SU-DHL-6 (cell line): ENCODE data around the gene NAT16.

ENCODE experiments used
- H2AFZ ChIP-seq: fragments of 200-600 bp; sonication (generic); 2 replicates; pipeline ENCODE4 v1.6.1; 2014; ENCODE audit warnings: low read depth, mild to moderate bottlenecking, moderate library complexity, mixed read lengths, antibody characterized with exemption, low read length; ENCODE audit not compliant: severe bottlenecking
- H3F3A ChIP-seq: fragments of 200-600 bp; shearing (Covaris generic); 2 replicates; pipeline ENCODE4 v1.6.0; 2016; ENCODE audit warnings: antibody characterized with exemption, mild to moderate bottlenecking; ENCODE audit not compliant: insufficient read depth
- H3K27ac ChIP-seq: fragments of 200-600 bp; sonication (generic); 2 replicates; pipeline ENCODE4 v1.5.1; 2016; ENCODE audit warnings: low read depth, mild to moderate bottlenecking, low read length, moderate library complexity, mixed read lengths
- H3K27me3 ChIP-seq: fragments of 200-600 bp; sonication (generic), shearing (Covaris generic); 2 replicates; pipeline ENCODE4 v1.6.0; 2014; ENCODE audit warnings: mild to moderate bottlenecking, low read length
- H3K36me3 ChIP-seq: fragments of 200-600 bp; sonication (generic); 2 replicates; pipeline ENCODE4 v1.6.1; 2014; ENCODE audit warnings: mild to moderate bottlenecking, low read length, mixed read lengths
- H3K4me2 ChIP-seq: fragments of 300-600, 200-600 bp; shearing (Covaris generic), sonication (generic); 2 replicates; pipeline ENCODE4 v1.6.0; 2014; ENCODE audit warnings: low read length, low read depth, mild to moderate bottlenecking; ENCODE audit not compliant: poor library complexity, severe bottlenecking
- H3K4me3 ChIP-seq: fragments of 200-600 bp; sonication (generic); 2 replicates; pipeline ENCODE4 v1.5.1; 2014; ENCODE audit warnings: antibody characterized with exemption, low read length, mild to moderate bottlenecking, mixed read lengths; ENCODE audit not compliant: insufficient read depth, poor library complexity, severe bottlenecking
- H3K79me2 ChIP-seq: fragments of 200-600 bp; sonication (generic); 2 replicates; pipeline ENCODE4 v1.6.1; 2014; ENCODE audit warnings: mild to moderate bottlenecking, low read length, moderate library complexity; ENCODE audit not compliant: insufficient read depth
- H3K9ac ChIP-seq: fragments of 200-600 bp; sonication (generic); 2 replicates; pipeline ENCODE4 v1.7.0; 2014; ENCODE audit warnings: mild to moderate bottlenecking, low read length
- H3K9me2 ChIP-seq: fragments of 200-600 bp; sonication (generic); replicated peaks from 2 replicates; pipeline ENCODE4 v1.6.1; 2014; ENCODE audit warnings: low read length; ENCODE audit not compliant: insufficient read depth
- H3K9me3 ChIP-seq: fragments of 200-600 bp; sonication (generic); 2 replicates; pipeline ENCODE4 v1.6.1; 2014; ENCODE audit warnings: low read length, mixed read lengths; ENCODE audit not compliant: insufficient read depth
- H4K20me1 ChIP-seq: fragments of 200-600 bp; sonication (generic); 2 replicates; pipeline ENCODE4 v1.6.1; 2014; ENCODE audit warnings: low read depth, mild to moderate bottlenecking, antibody characterized with exemption, low read length, moderate library complexity, mixed read lengths
- EZH2phosphoT487 ChIP-seq: fragments of 200-600 bp; sonication (generic), shearing (Covaris generic); conservative IDR thresholded peaks from 2 replicates; pipeline ENCODE4 v1.6.1; 2018; ENCODE audit warnings: mild to moderate bottlenecking, antibody characterized with exemption, low read length, moderate library complexity, mixed read lengths
- TF ChIP-seq, protein P1 (sequence below): fragments of 200-600 bp; sonication (generic); IDR thresholded peaks from one replicate; pipeline ENCODE4 v1.5.1; 2017; ENCODE audit warnings: antibody characterized with exemption, mild to moderate bottlenecking, low read length, moderate library complexity; ENCODE audit not compliant: insufficient read depth, poor library complexity, severe bottlenecking

Gene NAT16

DNA sequence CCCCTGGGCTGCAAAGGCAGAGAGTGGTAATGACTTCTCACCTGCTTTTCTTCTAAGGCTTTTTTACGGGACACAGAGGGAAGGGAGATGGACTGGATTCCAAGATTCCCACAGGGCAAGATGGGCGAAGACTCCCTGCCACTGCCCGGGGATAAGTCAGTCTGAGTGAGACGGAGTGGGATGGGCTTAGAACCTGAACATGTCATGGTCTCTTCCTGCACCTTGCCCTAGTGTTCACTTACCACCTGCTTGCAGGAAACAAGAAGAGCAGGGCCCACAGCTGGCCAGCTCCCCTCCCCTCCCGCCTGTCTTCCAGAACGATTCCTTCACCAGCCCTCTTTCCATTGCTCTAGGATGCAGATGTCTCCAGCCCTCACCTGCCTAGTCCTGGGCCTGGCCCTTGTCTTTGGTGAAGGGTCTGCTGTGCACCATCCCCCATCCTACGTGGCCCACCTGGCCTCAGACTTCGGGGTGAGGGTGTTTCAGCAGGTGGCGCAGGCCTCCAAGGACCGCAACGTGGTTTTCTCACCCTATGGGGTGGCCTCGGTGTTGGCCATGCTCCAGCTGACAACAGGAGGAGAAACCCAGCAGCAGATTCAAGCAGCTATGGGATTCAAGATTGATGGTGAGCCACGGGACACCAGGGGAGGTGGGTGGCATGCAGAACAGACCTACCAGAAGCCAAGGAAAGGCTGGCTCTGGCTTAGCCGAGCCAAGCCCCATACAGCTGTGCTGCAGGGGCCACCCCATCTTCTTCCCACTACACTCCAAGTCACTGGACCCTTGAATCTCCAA, 51.9 kb downstream of the NAT16 start:
- TF ChIP-seq EZH2phosphoT487: no peak
- TF ChIP-seq, protein P1, sequence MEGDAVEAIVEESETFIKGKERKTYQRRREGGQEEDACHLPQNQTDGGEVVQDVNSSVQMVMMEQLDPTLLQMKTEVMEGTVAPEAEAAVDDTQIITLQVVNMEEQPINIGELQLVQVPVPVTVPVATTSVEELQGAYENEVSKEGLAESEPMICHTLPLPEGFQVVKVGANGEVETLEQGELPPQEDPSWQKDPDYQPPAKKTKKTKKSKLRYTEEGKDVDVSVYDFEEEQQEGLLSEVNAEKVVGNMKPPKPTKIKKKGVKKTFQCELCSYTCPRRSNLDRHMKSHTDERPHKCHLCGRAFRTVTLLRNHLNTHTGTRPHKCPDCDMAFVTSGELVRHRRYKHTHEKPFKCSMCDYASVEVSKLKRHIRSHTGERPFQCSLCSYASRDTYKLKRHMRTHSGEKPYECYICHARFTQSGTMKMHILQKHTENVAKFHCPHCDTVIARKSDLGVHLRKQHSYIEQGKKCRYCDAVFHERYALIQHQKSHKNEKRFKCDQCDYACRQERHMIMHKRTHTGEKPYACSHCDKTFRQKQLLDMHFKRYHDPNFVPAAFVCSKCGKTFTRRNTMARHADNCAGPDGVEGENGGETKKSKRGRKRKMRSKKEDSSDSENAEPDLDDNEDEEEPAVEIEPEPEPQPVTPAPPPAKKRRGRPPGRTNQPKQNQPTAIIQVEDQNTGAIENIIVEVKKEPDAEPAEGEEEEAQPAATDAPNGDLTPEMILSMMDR: no peak
- Histone ChIP-seq H3K36me3 (no peaks in the 10 kb centered on the region), H3K79me2 (no peaks in the 10 kb centered on the region), H3K27ac (no peak overlapping the region), H3K9ac (no peak overlapping the region), H3F3A (no peaks in the 10 kb centered on the region), H3K4me2 (no peak overlapping the region), H3K4me3 (no peak overlapping the region), H3K9me2 (no peaks in the 10 kb centered on the region), H2AFZ (no peak overlapping the region), H3K9me3 (no peaks in the 10 kb centered on the region), H4K20me1 (no peaks in the 10 kb centered on the region), H3K27me3 (no peaks in the 10 kb centered on the region)

DNA sequence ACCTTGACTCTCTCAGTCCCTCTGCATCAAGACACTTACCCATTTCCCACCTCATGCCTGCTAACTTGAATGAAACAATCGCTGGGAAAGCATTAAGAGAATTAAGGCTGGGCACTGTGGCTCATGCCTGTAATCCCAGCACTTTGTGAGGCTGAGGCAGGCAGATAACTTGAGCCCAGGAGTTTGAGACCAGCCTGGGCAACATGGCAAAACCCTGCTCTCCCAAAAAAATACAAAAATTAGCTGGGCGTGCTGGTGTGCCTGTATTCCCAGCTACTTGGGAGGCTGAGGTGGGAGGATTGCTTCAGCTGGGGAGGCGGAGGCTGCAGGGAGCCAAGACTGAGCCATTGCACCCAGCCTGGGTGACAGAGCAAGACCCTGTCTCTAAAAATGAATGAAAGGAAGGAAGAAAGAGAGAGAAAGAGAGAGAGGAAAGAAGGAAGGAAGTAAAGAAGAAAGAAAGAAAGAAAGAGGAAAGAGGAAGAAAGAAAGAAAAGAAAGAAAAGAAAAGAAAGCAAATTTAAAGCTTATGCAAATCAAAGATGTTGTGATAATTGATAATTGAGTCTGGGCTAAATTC, 52.5 kb downstream of the NAT16 start:
- TF ChIP-seq, protein P1: no peak
- TF ChIP-seq EZH2phosphoT487: no peak
- H3K9ac ChIP-seq: no peak overlapping the region
- H3K4me3 ChIP-seq: no peak overlapping the region
- no peaks in the 10 kb centered on the region for H4K20me1 ChIP-seq
- no peak overlapping the region for H3K4me2 ChIP-seq
- H3K9me2 ChIP-seq: no peaks in the 10 kb centered on the region
- no peaks in the 10 kb centered on the region for H3F3A ChIP-seq
- no peaks in the 10 kb centered on the region for H3K79me2 ChIP-seq
- no peak overlapping the region for H3K27ac ChIP-seq
- H3K36me3 ChIP-seq: no peaks in the 10 kb centered on the region
- H3K9me3 ChIP-seq: no peaks in the 10 kb centered on the region
- no peak overlapping the region for H2AFZ ChIP-seq
- no peaks in the 10 kb centered on the region for H3K27me3 ChIP-seq

DNA sequence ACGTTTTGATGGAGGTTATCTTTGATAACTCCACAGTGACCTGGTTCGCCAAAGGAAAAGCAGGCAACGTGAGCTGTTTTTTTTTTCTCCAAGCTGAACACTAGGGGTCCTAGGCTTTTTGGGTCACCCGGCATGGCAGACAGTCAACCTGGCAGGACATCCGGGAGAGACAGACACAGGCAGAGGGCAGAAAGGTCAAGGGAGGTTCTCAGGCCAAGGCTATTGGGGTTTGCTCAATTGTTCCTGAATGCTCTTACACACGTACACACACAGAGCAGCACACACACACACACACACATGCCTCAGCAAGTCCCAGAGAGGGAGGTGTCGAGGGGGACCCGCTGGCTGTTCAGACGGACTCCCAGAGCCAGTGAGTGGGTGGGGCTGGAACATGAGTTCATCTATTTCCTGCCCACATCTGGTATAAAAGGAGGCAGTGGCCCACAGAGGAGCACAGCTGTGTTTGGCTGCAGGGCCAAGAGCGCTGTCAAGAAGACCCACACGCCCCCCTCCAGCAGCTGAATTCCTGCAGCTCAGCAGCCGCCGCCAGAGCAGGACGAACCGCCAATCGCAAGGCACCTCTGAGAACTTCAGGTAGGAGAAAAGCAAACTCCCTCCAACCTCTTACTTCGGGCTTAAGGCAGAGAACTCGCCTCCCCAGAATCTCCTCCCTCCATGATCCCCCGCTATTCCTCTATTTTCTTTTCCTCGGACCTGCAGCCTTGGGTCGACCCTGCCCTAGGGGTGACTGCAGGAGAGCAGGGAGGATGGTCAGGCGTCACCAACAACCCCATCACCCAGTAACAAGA, 53.2 kb downstream of the NAT16 start, which contains the start of gene SERPINE1:
Gene SERPINE1, plus strand, starts transcription at position 454 of the 809 bp plus-strand sequence. CDS start 1,290 bp downstream, outside the sequence.
- Histone ChIP-seq H3K36me3 (no peaks in the 10 kb centered on the region), H3K4me3 (no peak within 1 kb of the TSS), H3K79me2 (no peaks in the 10 kb centered on the region), H3F3A (no peaks in the 10 kb centered on the region), H3K9me3 (no peaks in the 10 kb centered on the region), H3K27ac (no peak within 1 kb of the TSS), H4K20me1 (no peaks in the 10 kb centered on the region), H3K9me2 (no peaks in the 10 kb centered on the region), H3K4me2 (peak within 1 kb of the TSS; percentile 12), H2AFZ (no peak within 1 kb of the TSS), H3K9ac (no peak within 1 kb of the TSS), H3K27me3 (no peaks in the 10 kb centered on the region)
- TF ChIP-seq, protein P1: peak; percentile 20
- TF ChIP-seq EZH2phosphoT487: no peak
